Peyer's patch (tissue), 4 donors: ENCODE measurements around the gene NME7. TPM values are rescaled to one million over a fixed set of nuclear protein-coding genes. Genes with fewer than 3 reads are reported as not detected.
"Not testable (repeated sequence)": the region's sequence is repeated elsewhere in the genome, so short reads cannot be mapped to it uniquely, and the experiment has no call there.

Experiments
- DNase-seq, 3 donors: peaks; one replicate each; pipeline ENCODE4 v3.0.0-alpha.2; 2017 to 2019
- H3K27ac ChIP-seq, 4 donors: fragments of 200-600 bp; sonication (generic); one replicate each; pipeline ENCODE4 v1.5.1; 2016 to 2019
- H3K27me3 ChIP-seq, 2 donors: fragments of 200-600 bp; sonication (generic); one replicate each; pipeline ENCODE4 v1.5.1; 2019
- H3K36me3 ChIP-seq, 3 donors: fragments of 200-600 bp; sonication (generic); one replicate each; pipeline ENCODE4 v1.5.1; 2016 to 2019
- H3K4me1 ChIP-seq, 4 donors: fragments of 200-600 bp; sonication (generic); one replicate each; pipeline ENCODE4 v1.5.1; 2016 to 2019
- H3K4me3 ChIP-seq, 4 donors: fragments of 200-600 bp; sonication (generic); 1 replicate in 3 of 4; 2 replicates in 1 of 4; pipeline ENCODE4 v1.5.1; 2016 to 2019; ENCODE audit warnings: mild to moderate bottlenecking in 1 of 4
- H3K9me3 ChIP-seq, 4 donors: fragments of 200-600 bp; sonication (generic); one replicate each; pipeline ENCODE4 v1.5.1; 2016 to 2019; ENCODE audit warnings: mild to moderate bottlenecking in 1 of 4
- POLR2A ChIP-seq, 2 donors: fragments of 450-650 bp; IDR thresholded peaks; one replicate each; pipeline ENCODE4 v1.5.1; 2017; ENCODE audit warnings: antibody characterized with exemption in 2 of 2, mild to moderate bottlenecking in 2 of 2, moderate library complexity in 2 of 2
- total RNA-seq, 4 donors: library from RNA; depleted of rRNA; stranded (reverse); fragments of >200 nt; gene quantifications; one replicate each; pipeline ENCODE4 v1.1.0, GENCODE V29; 2016
- TF ChIP-seq, protein P1 (sequence below), 6 experiments: fragments of 450-650 bp in 4 of 6; fragments of 200-600 bp in 2 of 6; sonication (generic) in 1 of 6; IDR thresholded peaks; one replicate each; pipeline ENCODE4 v1.5.1; 2017 to 2019; ENCODE audit warnings: antibody characterized with exemption in 6 of 6, mild to moderate bottlenecking in 3 of 6, moderate library complexity in 1 of 6

The NME7 gene
- total RNA-seq, 4 donors from 2014 or later, result 3.3 to 12.7 (median 4.6) TPM

DNA sequence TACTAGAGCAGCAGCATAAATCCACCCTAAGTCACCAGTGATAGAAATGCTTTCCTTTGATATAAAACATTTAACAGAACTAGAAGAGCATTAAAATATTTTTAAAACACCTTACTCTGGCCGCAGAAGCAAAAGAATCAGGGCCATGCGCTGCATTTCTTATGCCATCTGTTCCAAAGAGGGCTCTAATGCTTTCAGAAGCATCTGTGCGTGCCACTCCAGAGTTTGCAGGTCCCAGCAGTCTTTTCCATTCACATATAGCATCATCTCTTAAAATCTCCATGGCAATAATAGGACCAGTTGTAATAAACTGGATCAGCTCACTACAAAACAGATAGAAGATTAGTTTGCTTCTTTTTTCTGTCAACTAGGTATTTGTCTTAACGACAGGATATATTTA lies 69.2 kb downstream of the NME7 start:
- no peak for DNase-seq
- H3K4me3 ChIP-seq, result no peak overlapping the region
- no peaks in the 10 kb centered on the region for H3K36me3 ChIP-seq
- no peak overlapping the region for H3K27ac ChIP-seq
- no peaks in the 10 kb centered on the region for H3K9me3 ChIP-seq
- no peaks in the 10 kb centered on the region for H3K27me3 ChIP-seq
- no peaks in the 10 kb centered on the region for H3K4me1 ChIP-seq
- TF ChIP-seq POLR2A (IDR thresholded peaks at IDR 0.05), result no peak
- TF ChIP-seq, protein P1, sequence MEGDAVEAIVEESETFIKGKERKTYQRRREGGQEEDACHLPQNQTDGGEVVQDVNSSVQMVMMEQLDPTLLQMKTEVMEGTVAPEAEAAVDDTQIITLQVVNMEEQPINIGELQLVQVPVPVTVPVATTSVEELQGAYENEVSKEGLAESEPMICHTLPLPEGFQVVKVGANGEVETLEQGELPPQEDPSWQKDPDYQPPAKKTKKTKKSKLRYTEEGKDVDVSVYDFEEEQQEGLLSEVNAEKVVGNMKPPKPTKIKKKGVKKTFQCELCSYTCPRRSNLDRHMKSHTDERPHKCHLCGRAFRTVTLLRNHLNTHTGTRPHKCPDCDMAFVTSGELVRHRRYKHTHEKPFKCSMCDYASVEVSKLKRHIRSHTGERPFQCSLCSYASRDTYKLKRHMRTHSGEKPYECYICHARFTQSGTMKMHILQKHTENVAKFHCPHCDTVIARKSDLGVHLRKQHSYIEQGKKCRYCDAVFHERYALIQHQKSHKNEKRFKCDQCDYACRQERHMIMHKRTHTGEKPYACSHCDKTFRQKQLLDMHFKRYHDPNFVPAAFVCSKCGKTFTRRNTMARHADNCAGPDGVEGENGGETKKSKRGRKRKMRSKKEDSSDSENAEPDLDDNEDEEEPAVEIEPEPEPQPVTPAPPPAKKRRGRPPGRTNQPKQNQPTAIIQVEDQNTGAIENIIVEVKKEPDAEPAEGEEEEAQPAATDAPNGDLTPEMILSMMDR (IDR thresholded peaks at IDR 0.05), result no peak

DNA sequence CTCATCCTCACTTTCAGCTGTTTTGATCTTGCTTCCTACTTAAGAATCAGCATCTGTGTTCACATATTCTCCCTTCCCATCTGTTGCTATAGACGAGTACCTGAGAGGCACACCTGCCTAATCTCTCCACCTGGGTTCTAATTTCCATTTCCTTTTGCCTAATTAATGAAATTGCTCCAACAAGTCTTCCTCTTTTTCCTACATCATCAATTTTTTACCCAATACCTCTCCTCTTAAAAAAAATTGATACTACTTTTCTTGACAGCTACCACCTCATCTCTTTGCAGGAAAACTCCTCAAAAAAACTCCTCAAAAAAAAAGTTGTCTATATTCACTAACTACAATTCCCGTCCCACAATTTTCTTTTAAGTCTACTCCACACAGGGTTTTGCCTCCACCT lies 71.8 kb downstream of the NME7 start:
- Histone ChIP-seq H3K27ac (no peak overlapping the region), H3K27me3 (no peaks in the 10 kb centered on the region), H3K9me3 (no peaks in the 10 kb centered on the region), H3K36me3 (no peaks in the 10 kb centered on the region), H3K4me1 (no peaks in the 10 kb centered on the region), H3K4me3 (no peak overlapping the region)
- DNase-seq, result no peak
- TF ChIP-seq, protein P1 (IDR thresholded peaks at IDR 0.05), result no peak
- no peak for TF ChIP-seq POLR2A (IDR thresholded peaks at IDR 0.05)

DNA sequence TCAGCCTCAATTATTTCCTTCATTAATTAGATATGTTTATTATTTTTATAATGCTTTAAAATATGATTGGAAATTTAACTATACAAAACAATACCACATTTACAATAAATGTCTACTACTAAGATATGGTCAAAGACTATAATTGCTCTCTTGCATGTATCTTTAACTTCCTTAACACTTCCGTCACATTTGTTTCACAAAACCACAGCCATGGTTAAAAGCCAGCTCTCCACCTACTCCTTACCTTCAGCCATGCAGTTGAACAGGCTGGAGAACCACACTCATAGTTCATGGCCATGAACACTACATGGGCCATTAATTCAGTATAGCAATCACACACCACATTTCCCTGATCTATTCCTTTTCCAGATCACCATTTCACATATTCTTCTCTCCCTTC lies 72.2 kb downstream of the NME7 start:
- no peak overlapping the region for H3K27ac ChIP-seq
- no peak for DNase-seq
- no peaks in the 10 kb centered on the region for H3K27me3 ChIP-seq
- TF ChIP-seq POLR2A (IDR thresholded peaks at IDR 0.05), result no peak
- TF ChIP-seq, protein P1 (IDR thresholded peaks at IDR 0.05), result no peak
- no peaks in the 10 kb centered on the region for H3K9me3 ChIP-seq
- H3K4me1 ChIP-seq, result no peaks in the 10 kb centered on the region
- H3K4me3 ChIP-seq, result no peak overlapping the region
- H3K36me3 ChIP-seq, result no peaks in the 10 kb centered on the region

DNA sequence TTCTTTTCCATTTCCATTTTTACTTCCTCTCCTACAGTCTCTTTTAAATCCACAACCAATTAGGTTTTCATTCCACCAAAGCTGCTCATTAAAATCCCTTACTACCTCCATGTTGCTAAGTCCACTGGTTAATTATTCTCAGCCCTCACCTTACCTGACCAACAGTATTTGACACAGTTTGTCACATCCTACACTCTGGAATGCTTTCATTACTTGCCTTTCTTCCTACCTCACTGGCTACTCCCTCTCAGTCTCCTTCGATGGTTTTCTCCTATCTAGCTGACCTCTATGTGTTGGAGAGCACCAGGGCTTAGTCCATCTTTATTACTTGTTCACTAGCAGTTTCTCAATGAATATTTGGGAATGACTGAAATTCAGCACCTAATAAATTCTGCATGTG lies 78.6 kb downstream of the NME7 start:
- Histone ChIP-seq H3K4me1 (no peaks in the 10 kb centered on the region), H3K4me3 (no peak overlapping the region)
- TF ChIP-seq, protein P1 (IDR thresholded peaks at IDR 0.05), result no peak
- TF ChIP-seq POLR2A (IDR thresholded peaks at IDR 0.05), result no peak

DNA sequence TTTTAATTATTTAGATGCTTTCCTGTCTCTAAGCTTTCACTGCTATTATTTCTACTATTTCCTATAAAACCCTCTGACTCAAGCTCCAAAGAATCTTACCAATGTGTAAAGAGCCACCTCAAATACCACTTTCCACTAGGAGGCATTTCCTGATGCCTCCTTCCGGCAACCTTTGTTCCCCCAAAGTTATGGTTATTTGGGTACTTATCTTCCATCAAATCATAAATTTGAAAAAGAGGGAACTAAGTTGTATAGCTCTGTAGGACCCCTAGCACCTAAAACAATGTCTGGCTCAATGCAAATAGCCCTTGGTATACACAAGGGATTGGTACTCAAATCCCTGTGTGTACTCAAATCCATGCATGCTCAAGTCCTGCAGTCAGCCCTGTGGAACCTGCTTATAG lies 79.6 kb downstream of the NME7 start:
- Histone ChIP-seq H3K36me3 (no peaks in the 10 kb centered on the region), H3K27ac (no peak overlapping the region), H3K27me3 (no peaks in the 10 kb centered on the region), H3K4me3 (no peak overlapping the region), H3K4me1 (no peaks in the 10 kb centered on the region), H3K9me3 (no peaks in the 10 kb centered on the region)
- DNase-seq, result no peak
- TF ChIP-seq, protein P1 (IDR thresholded peaks at IDR 0.05), result no peak
- no peak for TF ChIP-seq POLR2A (IDR thresholded peaks at IDR 0.05)

More for the DNA sequence above, 78.6 kb downstream of the NME7 start:
- no peaks in the 10 kb centered on the region for H3K36me3 ChIP-seq
- no peaks in the 10 kb centered on the region for H3K27me3 ChIP-seq
- no peak for DNase-seq
- H3K27ac ChIP-seq, result no peak overlapping the region
- H3K9me3 ChIP-seq, result no peaks in the 10 kb centered on the region

DNA sequence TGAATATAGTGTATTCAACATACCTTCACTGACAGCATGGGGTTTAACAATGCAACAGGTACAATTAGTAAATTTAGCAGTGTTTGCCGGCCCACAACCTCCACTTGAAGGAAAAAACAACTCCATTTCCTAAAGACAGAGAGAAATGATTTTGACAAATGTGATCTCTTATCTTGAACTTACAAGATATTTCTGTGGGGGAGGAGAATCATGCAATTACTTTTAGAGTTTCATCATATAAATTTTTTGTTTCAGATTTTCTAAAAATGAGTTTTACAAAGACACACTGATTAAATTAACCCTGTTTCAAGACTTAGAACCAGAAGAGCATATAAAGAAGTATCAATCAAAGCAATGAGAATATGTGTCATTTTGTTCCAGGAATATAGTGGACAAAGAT lies 80.3 kb downstream of the NME7 start:
- Histone ChIP-seq H3K27ac (no peak overlapping the region), H3K27me3 (no peaks in the 10 kb centered on the region), H3K36me3 (no peaks in the 10 kb centered on the region), H3K4me3 (no peak overlapping the region), H3K9me3 (no peaks in the 10 kb centered on the region), H3K4me1 (no peaks in the 10 kb centered on the region)
- TF ChIP-seq POLR2A (IDR thresholded peaks at IDR 0.05), result no peak
- TF ChIP-seq, protein P1 (IDR thresholded peaks at IDR 0.05), result no peak
- DNase-seq, result no peak

DNA sequence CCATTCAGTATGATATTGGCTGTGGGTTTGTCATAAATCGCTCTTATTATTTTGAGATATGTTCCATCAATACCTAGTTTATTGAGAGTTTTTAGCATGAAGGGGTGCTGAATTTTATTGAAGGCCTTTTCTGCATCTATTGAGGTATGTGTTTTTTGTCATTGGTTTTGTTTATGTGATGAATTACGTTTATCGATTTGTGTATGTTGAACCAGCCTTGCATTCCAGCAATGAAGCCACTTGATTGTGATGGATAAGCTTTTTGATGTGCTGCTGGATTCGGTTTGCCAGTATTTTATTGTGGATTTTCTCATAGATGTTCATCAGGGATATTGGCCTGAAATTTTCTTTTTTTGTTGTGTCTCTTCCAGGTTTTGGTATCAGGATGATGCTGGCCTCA lies 86.0 kb downstream of the NME7 start:
- H3K9me3 ChIP-seq, H3K4me3 ChIP-seq, H3K36me3 ChIP-seq, DNase-seq, H3K27me3 ChIP-seq, H3K4me1 ChIP-seq, H3K27ac ChIP-seq: not testable (repeated sequence)
